H7 (cell line): ENCODE data around the gene ADAMTSL1. TPM values are rescaled to one million over a fixed set of nuclear protein-coding genes. Genes with fewer than 3 reads are reported as not detected.

Source experiments
- DNase-seq: peaks from one replicate; pipeline ENCODE4 v3.0.0; 2012
- H3K27me3 ChIP-seq: 2 replicates; pipeline ENCODE4 v1.6.0; 2011; ENCODE audit warnings: mild to moderate bottlenecking, low read length; ENCODE audit not compliant: control insufficient read depth, insufficient read depth
- H3K36me3 ChIP-seq: replicated peaks from 2 replicates; pipeline ENCODE4 v1.5.1; 2011; ENCODE audit warnings: low read length; ENCODE audit not compliant: control insufficient read depth, insufficient read depth
- H3K4me3 ChIP-seq: 2 replicates; pipeline ENCODE4 v1.5.1; 2011; ENCODE audit warnings: low read depth, mild to moderate bottlenecking, control low read depth, low read length, moderate library complexity; ENCODE audit not compliant: insufficient read depth
- total RNA-seq: library from RNA; depleted of rRNA; stranded (reverse); fragments of >200 nt; shearing (Covaris generic); gene quantifications from 2 replicates; pipeline ENCODE4 v1.2.3, GENCODE V29; 2014

Gene ADAMTSL1
- total RNA-seq, 1 experiment from 2014 or later, result 1.8 TPM

GRCh38 chr9:18611971-18612370, 138.0 kb downstream of the ADAMTSL1 start:
- Histone ChIP-seq H3K36me3 (no peaks in the 10 kb centered on the region), H3K27me3 (no peaks in the 10 kb centered on the region), H3K4me3 (no peak overlapping the region)
- DNase-seq, result no peak

- Histone ChIP-seq H3K27me3 (no peaks in the 10 kb centered on the region), H3K36me3 (no peaks in the 10 kb centered on the region), H3K4me3 (no peak overlapping the region)
- DNase-seq, result no peak
Measured at GRCh38 chr9:18614116-18614515, 140.2 kb downstream of the ADAMTSL1 start.

- Histone ChIP-seq H3K27me3 (no peaks in the 10 kb centered on the region), H3K36me3 (no peaks in the 10 kb centered on the region), H3K4me3 (no peak overlapping the region)
- DNase-seq, result no peak
Measured at GRCh38 chr9:18614651-18615050, 140.7 kb downstream of the ADAMTSL1 start.

- H3K4me3 ChIP-seq, result no peak overlapping the region
- H3K36me3 ChIP-seq, result no peaks in the 10 kb centered on the region
- no peaks in the 10 kb centered on the region for H3K27me3 ChIP-seq
- DNase-seq, result no peak
Measured at GRCh38 chr9:18616976-18617375, 143.0 kb downstream of the ADAMTSL1 start.

GRCh38 chr9:18617759-18618158, 143.8 kb downstream of the ADAMTSL1 start:
- no peak for DNase-seq
- Histone ChIP-seq H3K27me3 (no peaks in the 10 kb centered on the region), H3K4me3 (no peak overlapping the region), H3K36me3 (no peaks in the 10 kb centered on the region)

- Histone ChIP-seq H3K4me3 (no peak overlapping the region), H3K27me3 (no peaks in the 10 kb centered on the region), H3K36me3 (no peaks in the 10 kb centered on the region)
- DNase-seq, result no peak
Measured at GRCh38 chr9:18618862-18619261, 144.9 kb downstream of the ADAMTSL1 start.

GRCh38 chr9:18622186-18622836, 148.4 kb downstream of the ADAMTSL1 start:
- DNase-seq, result no peak
- H3K36me3 ChIP-seq, result no peaks in the 10 kb centered on the region
- H3K4me3 ChIP-seq, result no peak overlapping the region

GRCh38 chr9:18623221-18624079, 149.5 kb downstream of the ADAMTSL1 start:
- H3K27me3 ChIP-seq, result no peaks in the 10 kb centered on the region
- no peak for DNase-seq
- H3K36me3 ChIP-seq, result no peaks in the 10 kb centered on the region
- no peak overlapping the region for H3K4me3 ChIP-seq

More at GRCh38 chr9:18622186-18622836, 148.4 kb downstream of the ADAMTSL1 start:
- no peaks in the 10 kb centered on the region for H3K27me3 ChIP-seq

GRCh38 chr9:18626046-18626698, 152.2 kb downstream of the ADAMTSL1 start:
- H3K27me3 ChIP-seq, result no peaks in the 10 kb centered on the region
- no peak overlapping the region for H3K4me3 ChIP-seq
- no peak for DNase-seq
- H3K36me3 ChIP-seq, result no peaks in the 10 kb centered on the region

- DNase-seq, result no peak
- Histone ChIP-seq H3K27me3 (no peaks in the 10 kb centered on the region), H3K4me3 (no peak overlapping the region), H3K36me3 (no peaks in the 10 kb centered on the region)
Measured at GRCh38 chr9:18629136-18629535, 155.2 kb downstream of the ADAMTSL1 start.

- Histone ChIP-seq H3K36me3 (no peaks in the 10 kb centered on the region), H3K27me3 (no peaks in the 10 kb centered on the region), H3K4me3 (no peak overlapping the region)
- DNase-seq, result no peak
Measured at GRCh38 chr9:18632632-18633403, 158.9 kb downstream of the ADAMTSL1 start.

GRCh38 chr9:18636781-18637180, 162.8 kb downstream of the ADAMTSL1 start:
- Histone ChIP-seq H3K4me3 (no peak overlapping the region), H3K36me3 (no peaks in the 10 kb centered on the region), H3K27me3 (no peaks in the 10 kb centered on the region)
- DNase-seq, result no peak

- DNase-seq, result no peak
- Histone ChIP-seq H3K36me3 (no peaks in the 10 kb centered on the region), H3K27me3 (no peaks in the 10 kb centered on the region), H3K4me3 (no peak overlapping the region)
Measured at GRCh38 chr9:18638371-18639249, 164.7 kb downstream of the ADAMTSL1 start.
